Heart left ventricle (tissue), 16 donors: ENCODE data around the gene USP47. TPM values are rescaled to one million over a fixed set of nuclear protein-coding genes. Genes with fewer than 3 reads are reported as not detected.

Experiments used
- ATAC-seq, 4 donors: fragments of 200-7000 bp; cut with Tn5 transposase; one replicate each; pipeline ENCODE4 v1.9.1; 2020 to 2022; ENCODE audit warnings: moderate library complexity in 4 of 4, mild to moderate bottlenecking in 3 of 4, moderate number of reproducible peaks in 1 of 4
- DNase-seq, 5 donors: peaks; one replicate each; pipeline ENCODE4 v3.0.0-alpha.2; 2020
- H3K27ac ChIP-seq, 12 donors: fragments of 200-600 bp; sonication (generic) in 4 of 12; one replicate each; pipeline versions ENCODE4 v1.5.0 to v1.8.0; 2016 to 2022; ENCODE audit warnings: mild to moderate bottlenecking in 2 of 12
- H3K27me3 ChIP-seq, 9 donors: fragments of 200-600 bp; sonication (generic) in 2 of 9; one replicate each; pipeline versions ENCODE4 v1.5.1 to v1.8.0; 2016 to 2022; ENCODE audit warnings: mild to moderate bottlenecking in 3 of 9
- H3K36me3 ChIP-seq, 9 donors: fragments of 200-600 bp; sonication (generic) in 2 of 9; one replicate each; pipeline versions ENCODE4 v1.5.0 to v1.8.0; 2018 to 2022; ENCODE audit warnings: mild to moderate bottlenecking in 2 of 9
- H3K4me1 ChIP-seq, 12 donors: fragments of 200-600 bp; sonication (generic) in 4 of 12; one replicate each; pipeline versions ENCODE4 v1.5.0 to v1.8.0; 2016 to 2022; ENCODE audit warnings: mild to moderate bottlenecking in 3 of 12
- H3K4me3 ChIP-seq, 12 donors: fragments of 200-600 bp; sonication (generic) in 4 of 12; one replicate each; pipeline versions ENCODE4 v1.5.0 to v1.8.0; 2017 to 2022; ENCODE audit warnings: mild to moderate bottlenecking in 9 of 12, moderate library complexity in 4 of 12
- H3K9me3 ChIP-seq, 12 donors: fragments of 200-600 bp; sonication (generic) in 4 of 12; one replicate each; pipeline versions ENCODE4 v1.5.0 to v1.8.0; 2016 to 2022; ENCODE audit warnings: mild to moderate bottlenecking in 1 of 12
- CTCF ChIP-seq, 12 donors: fragments of 200-600 bp; sonication (generic) in 4 of 12; IDR thresholded peaks; one replicate each; pipeline versions ENCODE4 v1.5.0 to v1.8.0; 2018 to 2022; ENCODE audit warnings: antibody characterized with exemption in 12 of 12, mild to moderate bottlenecking in 5 of 12
- POLR2A ChIP-seq, 2 donors: fragments of 450-650 bp; IDR thresholded peaks; one replicate each; pipeline ENCODE4 v1.6.1; 2017; ENCODE audit warnings: antibody characterized with exemption in 2 of 2, mild to moderate bottlenecking in 2 of 2, moderate library complexity in 2 of 2
- WGBS, 4 donors: extraction: QIAGEN DNeasy Blood & Tissue Kit in 2 of 4; methylation state at CpG; one replicate each; pipeline versions ENCODE4 v1.1.5 to v1.1.7; 2013 to 2018; 5-methylcytosine and 5-hydroxymethylcytosine counted together
- intact Hi-C, 10 donors: fragments of 100-400 bp; cut with DNase I; formaldehyde crosslinking; loops; one replicate each; pipeline versions ENCODE4 v1.11.1 to v1.14.2; 2022
- polyA plus RNA-seq, 2 donors: library from polyadenylated mRNA; stranded (reverse); fragments of 200-250 nt; gene quantifications; one replicate each; pipeline ENCODE4 v1.2.3, GENCODE V29; 2013
- total RNA-seq, 9 donors: library from RNA; depleted of rRNA in 2 of 9; stranded (reverse); fragments of >200 nt in 2 of 9; fragmentation: NEBNext Ultra II Directional in 3 of 9; extraction: Animal tissue kit (Norgen Biotek cat#: 25700) in 3 of 9; gene quantifications; one replicate each; pipeline versions ENCODE4 v1.1.0 to v1.2.4, GENCODE V29; 2016 to 2023
- donor health status: ischemic (EF 13 %, LVEDD 7.1; RV severe dilation, severe dysfunction).
- donor health status: healthy with polysubstance abuse.
- donor health status: DM: no; HTN: yes; CAD: no.
- donor health status: DM: no; HTN: no; CAD: no.
- donor health status: ischemic (EF 25% LVEDD 6.9; RV normal size, moderate dysfunction).
- donor health status: ischemic (EF 25% LVEDD 5.7; RV mildly dilated, moderate dysfunction).
- donor health status: healthy.
- donor health status: DM: yes; HTN: yes; CAD: no.
- donor health status: ischemic (EF 35%, LVEDD 5.7; RV mildly dilated, moderate dysfunction).
- donor health status: nonischemic (EF 11% LVEDD 7.7; RV severe dilation, severe dysfunction).
- donor health status: DM: yes; HTN: yes; CAD: no.
- donor health status: PGD.
- donor health status: ischemic (EF 29% LVEDD 5.4; RV normal size, mild dysfunction).
- donor health status: nonischemic (EF 23%, LVEDD 6.1; RV moderate dilation, normal function).

The USP47 gene
- total and polyA plus RNA-seq, 11 donors = 26.2 to 89.6 (median 54.3) TPM

- Histone ChIP-seq H3K27ac (no peak overlapping the region), H3K9me3 (no peaks in the 10 kb centered on the region), H3K27me3 (no peaks in the 10 kb centered on the region), H3K4me1 (peaks cover 0 to 11% (median 4%) of the 10 kb centered on the region in 12 donors), H3K36me3 (no peaks in the 10 kb centered on the region), H3K4me3 (no peak overlapping the region)
- intact Hi-C loops = no loop called here
- ATAC-seq (no peak), DNase-seq (no peak)
- TF ChIP-seq CTCF (IDR thresholded peaks at IDR 0.05) (no peak), POLR2A (IDR thresholded peaks at IDR 0.05) (no peak)
- WGBS, 4 donors = 88 to 95% (median 93%) methylated on average over 2 of the region's 2 CpGs
These were observed 5.0 kb upstream of the USP47 start for GRCh38 chr11:11836676-11837231.

- no peak for TF ChIP-seq CTCF (IDR thresholded peaks at IDR 0.05)
- TF ChIP-seq POLR2A (IDR thresholded peaks at IDR 0.05) = no peak
- Histone ChIP-seq H3K27me3 (no peaks in the 10 kb centered on the region), H3K9me3 (no peaks in the 10 kb centered on the region), H3K36me3 (no peaks in the 10 kb centered on the region), H3K4me3 (no peak overlapping the region), H3K4me1 (peaks cover 0 to 30% (median 16%) of the 10 kb centered on the region in 12 donors), H3K27ac (no peak overlapping the region)
- ATAC-seq = no peak
- DNase-seq = no peak
- intact Hi-C loops = loop anchor here in 6 of 10 donors (5.0 to 10.0 kb wide), 5 partner anchors 42 to 1035 kb away; partner anchors contain the start of genes EIF4G2 (in 1 of the 6) and ZBED5 (in 1 of the 6)
These were observed 2.1 kb upstream of the USP47 start for GRCh38 chr11:11839718-11840117.

- Histone ChIP-seq H3K9me3 (no peaks in the 10 kb centered on the region), H3K36me3 (no peaks in the 10 kb centered on the region), H3K27me3 (no peaks in the 10 kb centered on the region), H3K4me3 (peak overlapping the region; percentile 54 to 86 (median 77)), H3K4me1 (peaks cover 0 to 45% (median 29%) of the 10 kb centered on the region in 12 donors), H3K27ac (peak overlapping the region; percentile 87 to 99 (median 96))
- intact Hi-C loops = loop anchor here in 6 of 10 donors (5.0 to 10.0 kb wide), 5 partner anchors 44 to 1036 kb away; partner anchors contain the start of genes EIF4G2 (in 1 of the 6) and ZBED5 (in 1 of the 6)
- ATAC-seq = peak; percentile 60 to 75 (median 68)
- TF ChIP-seq POLR2A (IDR thresholded peaks at IDR 0.05) (no peak), CTCF (IDR thresholded peaks at IDR 0.05) (peak in 1 of 12 donors; percentile 83)
- DNase-seq = peak; percentile 50 to 74 (median 58)
- 0 to 2% (median 2%) methylated on average over 18 to 21 of the region's 21 CpGs for WGBS, 4 donors
These were observed 553 bp upstream of the USP47 start for GRCh38 chr11:11841116-11841722.

GRCh38 chr11:11842421-11843008, 743 bp downstream of the USP47 start:
- peak; percentile 49 to 62 (median 54) for DNase-seq
- Histone ChIP-seq H3K4me1 (peaks cover 0 to 58% (median 42%) of the 10 kb centered on the region in 12 donors), H3K9me3 (no peaks in the 10 kb centered on the region), H3K27ac (peak overlapping the region; percentile 87 to 99 (median 96)), H3K27me3 (no peaks in the 10 kb centered on the region), H3K36me3 (no peaks in the 10 kb centered on the region), H3K4me3 (peak overlapping the region; percentile 54 to 86 (median 77))
- WGBS, 4 donors = 0 to 1% (median 0%) methylated on average over 18 of the region's 18 CpGs
- peak; percentile 56 to 73 (median 68) for ATAC-seq
- intact Hi-C loops = loop anchor here in 6 of 10 donors (2.0 to 10.0 kb wide), 6 partner anchors 16 to 1038 kb away; partner anchors contain the start of genes EIF4G2 (in 1 of the 6) and ZBED5 (in 1 of the 6)
- TF ChIP-seq POLR2A (IDR thresholded peaks at IDR 0.05) = no peak
- TF ChIP-seq CTCF (IDR thresholded peaks at IDR 0.05) = no peak
